GM23338 (cell line): ENCODE measurements around the gene METTL26.

Source experiments
- CREB1 ChIP-seq: fragments of 250-450 bp; sonication (Bioruptor Pico); IDR thresholded peaks from 2 replicates; pipeline ENCODE4 v1.5.0; 2020; ENCODE audit warnings: low read depth, mild to moderate bottlenecking, moderate library complexity
- EZH2 ChIP-seq: fragments of 200-600 bp; sonication (generic); IDR thresholded peaks from one replicate; pipeline ENCODE4 v1.8.0; 2017; ENCODE audit warnings: antibody characterized with exemption, mild to moderate bottlenecking, low read depth; ENCODE audit not compliant: unreplicated experiment
- POLR2AphosphoS5 ChIP-seq: IDR thresholded peaks from 2 replicates; pipeline ENCODE4 v1.6.1; 2016; ENCODE audit warnings: antibody characterized with exemption, low read depth
- TF ChIP-seq, protein P1 (sequence below), 2 experiments: fragments of 200-600 bp in 1 of 2; sonication (generic) in 1 of 2; conservative IDR thresholded peaks; 2 replicates each; pipeline versions ENCODE4 v1.5.1 to v1.6.1; 2016 to 2017; ENCODE audit warnings: antibody characterized with exemption in 2 of 2, low read depth in 2 of 2, mild to moderate bottlenecking in 2 of 2, moderate library complexity in 1 of 2

GRCh38 chr16:588639-588888 is 47.5 kb downstream of the METTL26 start:
- TF ChIP-seq, protein P1, sequence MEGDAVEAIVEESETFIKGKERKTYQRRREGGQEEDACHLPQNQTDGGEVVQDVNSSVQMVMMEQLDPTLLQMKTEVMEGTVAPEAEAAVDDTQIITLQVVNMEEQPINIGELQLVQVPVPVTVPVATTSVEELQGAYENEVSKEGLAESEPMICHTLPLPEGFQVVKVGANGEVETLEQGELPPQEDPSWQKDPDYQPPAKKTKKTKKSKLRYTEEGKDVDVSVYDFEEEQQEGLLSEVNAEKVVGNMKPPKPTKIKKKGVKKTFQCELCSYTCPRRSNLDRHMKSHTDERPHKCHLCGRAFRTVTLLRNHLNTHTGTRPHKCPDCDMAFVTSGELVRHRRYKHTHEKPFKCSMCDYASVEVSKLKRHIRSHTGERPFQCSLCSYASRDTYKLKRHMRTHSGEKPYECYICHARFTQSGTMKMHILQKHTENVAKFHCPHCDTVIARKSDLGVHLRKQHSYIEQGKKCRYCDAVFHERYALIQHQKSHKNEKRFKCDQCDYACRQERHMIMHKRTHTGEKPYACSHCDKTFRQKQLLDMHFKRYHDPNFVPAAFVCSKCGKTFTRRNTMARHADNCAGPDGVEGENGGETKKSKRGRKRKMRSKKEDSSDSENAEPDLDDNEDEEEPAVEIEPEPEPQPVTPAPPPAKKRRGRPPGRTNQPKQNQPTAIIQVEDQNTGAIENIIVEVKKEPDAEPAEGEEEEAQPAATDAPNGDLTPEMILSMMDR (conservative IDR thresholded peaks at IDR 0.05; ENCODE audit: low read depth in 2 of 2): no peak
- TF ChIP-seq EZH2 (no peak), POLR2AphosphoS5 (no peak), CREB1 (CRISPR knock-in tag) (no peak)
